HepG2 (cell line): ENCODE data around the gene PIEZO2. TPM values are rescaled to one million over a fixed set of nuclear protein-coding genes. Genes with fewer than 3 reads are reported as not detected.

Source experiments
- ATAC-seq: fragments of 200-7000 bp; cut with Tn5 transposase; 3 replicates; pipeline ENCODE4 v1.9.1; 2020; ENCODE audit warnings: mild to moderate bottlenecking, moderate library complexity
- BruUV-seq: library from RNA; stranded (reverse); fragments of 400-500 nt; replicated peaks from 2 replicates; lab custom pipeline; 2021; lab: Mats Ljungman, UMichigan
- CTCF ChIA-PET: fragments of 300-600 bp; formaldehyde crosslinking; extraction: SDS; loops from one replicate; lab custom pipeline; 2021; ENCODE audit warnings: low total read pairs, inconsistent platforms, low intra/inter-chr PET ratio; lab: Yijun Ruan, JAX
- POLR2A ChIA-PET: fragments of 350-600 bp; sonication (Branson Sonifier 250); formaldehyde crosslinking; loops from one replicate; lab custom pipeline; 2020; ENCODE audit warnings: antibody characterized with exemption, inconsistent platforms; lab: Yijun Ruan, JAX
- DNase-seq: peaks from one replicate; pipeline ENCODE4 v3.0.0-alpha.2; 2015; ENCODE audit warnings: low spot score
- FAIRE-seq: peaks from 3 replicates; lab custom pipeline; 2011; peaks lifted over from hg19 to GRCh38; lab: Jason Lieb, UNC
- H2AFZ ChIP-seq: one replicate; pipeline ENCODE4 v1.6.1; 2011; ENCODE audit warnings: low read length, inconsistent platforms
- H3K27ac ChIP-seq: fragments of 300-600 bp; 3 replicates; pipeline ENCODE4 v1.8.0; 2011; ENCODE audit warnings: mixed run types, mild to moderate bottlenecking, mixed read lengths, low read length, inconsistent platforms; ENCODE audit not compliant: insufficient read depth; ENCODE audit errors: extremely low read length
- H3K27me3 ChIP-seq, 2 experiments: fragments of 200-600 bp in 1 of 2; 2 replicates in 1 of 2; 3 replicates in 1 of 2; pipeline versions ENCODE4 v1.6.0 to v1.8.0; 2011; ENCODE audit warnings: low read length in 2 of 2, mild to moderate bottlenecking in 2 of 2, moderate library complexity in 2 of 2, inconsistent platforms in 1 of 2; ENCODE audit not compliant: insufficient read depth in 2 of 2, control insufficient read depth in 1 of 2
- H3K36me3 ChIP-seq, 2 experiments: fragments of 200-600 bp in 1 of 2; replicated peaks in 1 of 2; 2 replicates in 1 of 2; 3 replicates in 1 of 2; pipeline versions ENCODE4 v1.5.1 to v1.8.0; 2011; ENCODE audit warnings: low read length in 2 of 2, inconsistent platforms in 1 of 2; ENCODE audit not compliant: insufficient read depth in 2 of 2, control insufficient read depth in 1 of 2
- H3K4me1 ChIP-seq: 2 replicates; pipeline ENCODE4 v1.5.1; 2012; ENCODE audit warnings: low read length, inconsistent platforms; ENCODE audit not compliant: insufficient read depth
- H3K4me2 ChIP-seq: 2 replicates; pipeline ENCODE4 v1.6.0; 2011; ENCODE audit warnings: low read depth, low read length, inconsistent platforms
- H3K4me3 ChIP-seq, 3 experiments: fragments of 200-600 bp in 1 of 3; sonication (generic), shearing (Covaris generic) in 1 of 3; replicated peaks in 1 of 3; 2 replicates each; pipeline ENCODE4 v1.5.1; 2011 to 2016; ENCODE audit warnings: low read length in 3 of 3, inconsistent platforms in 2 of 3, low read depth in 2 of 3, mild to moderate bottlenecking in 2 of 3, control low read depth in 1 of 3, mixed read lengths in 1 of 3; ENCODE audit not compliant: insufficient read depth in 1 of 3
- H3K79me2 ChIP-seq: one replicate; pipeline ENCODE4 v1.6.1; 2011; ENCODE audit warnings: low read length, inconsistent platforms; ENCODE audit not compliant: insufficient read depth
- H3K9ac ChIP-seq: 2 replicates; pipeline ENCODE4 v1.6.0; 2011; ENCODE audit warnings: mild to moderate bottlenecking, low read depth, low read length, inconsistent platforms; ENCODE audit not compliant: insufficient read depth
- H3K9me3 ChIP-seq: 2 replicates; pipeline ENCODE4 v1.5.1; 2012; ENCODE audit warnings: mild to moderate bottlenecking, low read length
- H4K20me1 ChIP-seq: 2 replicates; pipeline ENCODE4 v1.6.0; 2011; ENCODE audit warnings: inconsistent platforms, mild to moderate bottlenecking, low read length, moderate library complexity; ENCODE audit not compliant: insufficient read depth
- JUNB ChIP-seq: sonication (generic); formaldehyde crosslinking; IDR thresholded peaks from 2 replicates; pipeline ENCODE4 v1.8.0; 2022; ENCODE audit warnings: missing genetic modification reagents, mild to moderate bottlenecking, borderline replicate concordance
- KAT2B ChIP-seq: fragments of 150-350 bp; IDR thresholded peaks from 2 replicates; pipeline ENCODE4 v1.6.1; 2014; ENCODE audit warnings: low read depth, low read length, borderline replicate concordance
- POLR2A ChIP-seq, 2 experiments: IDR thresholded peaks; 2 replicates each; pipeline ENCODE4 v1.6.1; 2011; ENCODE audit warnings: low read depth in 2 of 2, low read length in 2 of 2, mild to moderate bottlenecking in 1 of 2, moderate library complexity in 1 of 2; ENCODE audit not compliant: insufficient read depth in 1 of 2
- SUZ12 ChIP-seq: fragments of 150-350 bp; IDR thresholded peaks from 2 replicates; pipeline ENCODE4 v1.6.1; 2014; ENCODE audit warnings: low read depth, low read length
- ZBTB38 ChIP-seq: sonication (generic); formaldehyde crosslinking; IDR thresholded peaks from 2 replicates; pipeline ENCODE4 v1.5.1; 2020; ENCODE audit warnings: mild to moderate bottlenecking, missing genetic modification reagents
- ZFYVE20 ChIP-seq: sonication (generic); formaldehyde crosslinking; IDR thresholded peaks from 2 replicates; pipeline ENCODE4 v1.8.0; 2023; ENCODE audit warnings: low read depth, mild to moderate bottlenecking, moderate library complexity, missing genetic modification reagents, borderline replicate concordance
- ZSCAN25 ChIP-seq: sonication (generic); formaldehyde crosslinking; IDR thresholded peaks from 2 replicates; pipeline ENCODE4 v1.8.0; 2022; ENCODE audit warnings: mild to moderate bottlenecking, missing genetic modification reagents
- WGBS: methylation state at CpG from one replicate; pipeline ENCODE4 v1.1.6; 2017; ENCODE audit warnings: low lambda C conversion rate; 5-methylcytosine and 5-hydroxymethylcytosine counted together
- in situ Hi-C: cut with HindIII; loops from 2 replicates; pipeline ENCODE4 v1.10.0; 2017; ENCODE audit warnings: low pct_unique_long_range_greater_than_20kb; ENCODE audit not compliant: extremely low pct_ligation_motif_present
- intact Hi-C: fragments of 100-400 bp; cut with micrococcal nuclease; formaldehyde crosslinking; loops from one replicate; pipeline ENCODE4 v1.10.0; 2022; ENCODE audit not compliant: unreplicated experiment
- polyA plus RNA-seq, 8 experiments: library from polyadenylated mRNA; depleted of rRNA in 3 of 8; stranded (reverse) in 7 of 8; unstranded in 1 of 8; fragments of >200 nt; fragmentation: Illumina TruSeq in 4 of 8; extraction: Trizol in 4 of 8; gene quantifications; 2 replicates each; pipeline versions ENCODE4 v1.2.1 to v1.2.3, GENCODE V29; 2011 to 2016; ENCODE audit warnings: low read depth in 4 of 8, missing spikeins in 1 of 8, mixed read lengths in 1 of 8; ENCODE audit not compliant: insufficient read depth in 1 of 8
- total RNA-seq, 5 experiments: library from RNA; depleted of rRNA; stranded (reverse); fragments of >200 nt; fragmentation: Illumina TruSeq; extraction: Trizol; gene quantifications; 2 replicates each; pipeline ENCODE4 v1.2.3, GENCODE V29; 2016; ENCODE audit warnings: low read depth in 1 of 5
- TF ChIP-seq, protein P1 (sequence below): fragments of 450-650 bp; IDR thresholded peaks from 2 replicates; pipeline ENCODE4 v1.6.1; 2016
- TF ChIP-seq, protein P2 (sequence below): sonication (generic); formaldehyde crosslinking; IDR thresholded peaks from 2 replicates; pipeline ENCODE4 v1.4.0; 2020; ENCODE audit warnings: missing genetic modification reagents, borderline replicate concordance
- TF ChIP-seq, protein P3 (sequence below): fragments of 450-650 bp; IDR thresholded peaks from 2 replicates; pipeline ENCODE4 v1.6.1; 2017; ENCODE audit warnings: mild to moderate bottlenecking
- TF ChIP-seq, protein P4 (sequence below): sonication (generic); formaldehyde crosslinking; IDR thresholded peaks from 2 replicates; pipeline ENCODE4 v1.8.1; 2023; ENCODE audit warnings: mild to moderate bottlenecking, missing genetic modification reagents
- TF ChIP-seq, protein P5 (sequence below), 2 experiments: sonication (generic) in 1 of 2; formaldehyde crosslinking in 1 of 2; IDR thresholded peaks; 2 replicates each; pipeline versions ENCODE4 v1.4.0 to v1.6.1; 2016 to 2020; ENCODE audit warnings: borderline replicate concordance in 1 of 2, low read depth in 1 of 2, mild to moderate bottlenecking in 1 of 2, missing genetic modification reagents in 1 of 2

PIEZO2 gene
- total and polyA plus RNA-seq, 2 of the 13 experiments (the other 11 are each of a cell fraction or from before 2014, with no cell fraction given): 15.2 to 27.2 TPM

DNA sequence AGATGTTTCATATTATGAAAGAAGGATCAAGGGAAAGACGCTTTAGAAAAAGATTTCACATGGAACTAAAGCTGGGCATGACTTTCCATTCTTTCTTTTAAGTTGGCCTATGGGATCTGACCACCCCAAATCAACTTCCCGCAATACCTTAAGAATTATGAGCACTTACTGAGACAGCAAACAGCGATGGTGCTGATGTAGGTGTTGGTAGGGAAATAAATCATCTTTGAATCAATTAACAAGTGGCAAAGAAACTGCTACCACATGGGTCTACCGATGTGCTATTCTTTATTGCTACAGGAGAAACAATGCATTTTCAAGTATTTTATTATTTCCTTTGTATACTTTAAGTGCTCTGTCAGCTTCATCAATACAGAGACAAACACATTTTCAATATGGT is 239.6 kb downstream of the PIEZO2 start:
- in situ Hi-C loops (loop anchor here (10.0 kb wide), 1 partner anchor 55 kb away; no protein-coding TSS in a partner anchor), intact Hi-C loops (no loop called here)
- ATAC-seq: no peak
- H3K9ac ChIP-seq: no peak overlapping the region
- no peak overlapping the region for H3K4me2 ChIP-seq
- DNase-seq: no peak
- H3K79me2 ChIP-seq: no peaks in the 10 kb centered on the region
- no TSS peak for BruUV-seq
- H3K4me1 ChIP-seq: peaks cover 58% of the 10 kb centered on the region
- no peaks in the 10 kb centered on the region for H4K20me1 ChIP-seq
- 94% methylated on average over 4 of the region's 4 CpGs for WGBS
- no peaks in the 10 kb centered on the region for H3K9me3 ChIP-seq
- no peak overlapping the region for H3K4me3 ChIP-seq
- H3K27me3 ChIP-seq: no peaks in the 10 kb centered on the region
- CTCF ChIA-PET: no interaction called here
- no peak overlapping the region for H2AFZ ChIP-seq
- POLR2A ChIA-PET: no interaction called here
- H3K27ac ChIP-seq: no peak overlapping the region
- no peaks in the 10 kb centered on the region; a peak in 1 of 5 replicates for H3K36me3 ChIP-seq
- FAIRE-seq: no peak
- no peak for TF ChIP-seq POLR2A (IDR thresholded peaks at IDR 0.05; ENCODE audit: insufficient read depth in 1 of 2, low read depth in 2 of 2, low read length in 2 of 2)
- TF ChIP-seq, protein P1, sequence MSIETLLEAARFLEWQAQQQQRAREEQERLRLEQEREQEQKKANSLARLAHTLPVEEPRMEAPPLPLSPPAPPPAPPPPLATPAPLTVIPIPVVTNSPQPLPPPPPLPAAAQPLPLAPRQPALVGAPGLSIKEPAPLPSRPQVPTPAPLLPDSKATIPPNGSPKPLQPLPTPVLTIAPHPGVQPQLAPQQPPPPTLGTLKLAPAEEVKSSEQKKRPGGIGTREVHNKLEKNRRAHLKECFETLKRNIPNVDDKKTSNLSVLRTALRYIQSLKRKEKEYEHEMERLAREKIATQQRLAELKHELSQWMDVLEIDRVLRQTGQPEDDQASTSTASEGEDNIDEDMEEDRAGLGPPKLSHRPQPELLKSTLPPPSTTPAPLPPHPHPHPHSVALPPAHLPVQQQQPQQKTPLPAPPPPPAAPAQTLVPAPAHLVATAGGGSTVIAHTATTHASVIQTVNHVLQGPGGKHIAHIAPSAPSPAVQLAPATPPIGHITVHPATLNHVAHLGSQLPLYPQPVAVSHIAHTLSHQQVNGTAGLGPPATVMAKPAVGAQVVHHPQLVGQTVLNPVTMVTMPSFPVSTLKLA: no peak
- TF ChIP-seq KAT2B: no peak
- TF ChIP-seq ZSCAN25 (CRISPR knock-in tag): no peak
- TF ChIP-seq, protein P2, sequence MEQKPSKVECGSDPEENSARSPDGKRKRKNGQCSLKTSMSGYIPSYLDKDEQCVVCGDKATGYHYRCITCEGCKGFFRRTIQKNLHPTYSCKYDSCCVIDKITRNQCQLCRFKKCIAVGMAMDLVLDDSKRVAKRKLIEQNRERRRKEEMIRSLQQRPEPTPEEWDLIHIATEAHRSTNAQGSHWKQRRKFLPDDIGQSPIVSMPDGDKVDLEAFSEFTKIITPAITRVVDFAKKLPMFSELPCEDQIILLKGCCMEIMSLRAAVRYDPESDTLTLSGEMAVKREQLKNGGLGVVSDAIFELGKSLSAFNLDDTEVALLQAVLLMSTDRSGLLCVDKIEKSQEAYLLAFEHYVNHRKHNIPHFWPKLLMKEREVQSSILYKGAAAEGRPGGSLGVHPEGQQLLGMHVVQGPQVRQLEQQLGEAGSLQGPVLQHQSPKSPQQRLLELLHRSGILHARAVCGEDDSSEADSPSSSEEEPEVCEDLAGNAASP: no peak
- no peak for TF ChIP-seq SUZ12
- TF ChIP-seq, protein P3, sequence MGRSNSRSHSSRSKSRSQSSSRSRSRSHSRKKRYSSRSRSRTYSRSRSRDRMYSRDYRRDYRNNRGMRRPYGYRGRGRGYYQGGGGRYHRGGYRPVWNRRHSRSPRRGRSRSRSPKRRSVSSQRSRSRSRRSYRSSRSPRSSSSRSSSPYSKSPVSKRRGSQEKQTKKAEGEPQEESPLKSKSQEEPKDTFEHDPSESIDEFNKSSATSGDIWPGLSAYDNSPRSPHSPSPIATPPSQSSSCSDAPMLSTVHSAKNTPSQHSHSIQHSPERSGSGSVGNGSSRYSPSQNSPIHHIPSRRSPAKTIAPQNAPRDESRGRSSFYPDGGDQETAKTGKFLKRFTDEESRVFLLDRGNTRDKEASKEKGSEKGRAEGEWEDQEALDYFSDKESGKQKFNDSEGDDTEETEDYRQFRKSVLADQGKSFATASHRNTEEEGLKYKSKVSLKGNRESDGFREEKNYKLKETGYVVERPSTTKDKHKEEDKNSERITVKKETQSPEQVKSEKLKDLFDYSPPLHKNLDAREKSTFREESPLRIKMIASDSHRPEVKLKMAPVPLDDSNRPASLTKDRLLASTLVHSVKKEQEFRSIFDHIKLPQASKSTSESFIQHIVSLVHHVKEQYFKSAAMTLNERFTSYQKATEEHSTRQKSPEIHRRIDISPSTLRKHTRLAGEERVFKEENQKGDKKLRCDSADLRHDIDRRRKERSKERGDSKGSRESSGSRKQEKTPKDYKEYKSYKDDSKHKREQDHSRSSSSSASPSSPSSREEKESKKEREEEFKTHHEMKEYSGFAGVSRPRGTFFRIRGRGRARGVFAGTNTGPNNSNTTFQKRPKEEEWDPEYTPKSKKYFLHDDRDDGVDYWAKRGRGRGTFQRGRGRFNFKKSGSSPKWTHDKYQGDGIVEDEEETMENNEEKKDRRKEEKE: no peak
- TF ChIP-seq ZBTB38: no peak
- TF ChIP-seq, protein P4, sequence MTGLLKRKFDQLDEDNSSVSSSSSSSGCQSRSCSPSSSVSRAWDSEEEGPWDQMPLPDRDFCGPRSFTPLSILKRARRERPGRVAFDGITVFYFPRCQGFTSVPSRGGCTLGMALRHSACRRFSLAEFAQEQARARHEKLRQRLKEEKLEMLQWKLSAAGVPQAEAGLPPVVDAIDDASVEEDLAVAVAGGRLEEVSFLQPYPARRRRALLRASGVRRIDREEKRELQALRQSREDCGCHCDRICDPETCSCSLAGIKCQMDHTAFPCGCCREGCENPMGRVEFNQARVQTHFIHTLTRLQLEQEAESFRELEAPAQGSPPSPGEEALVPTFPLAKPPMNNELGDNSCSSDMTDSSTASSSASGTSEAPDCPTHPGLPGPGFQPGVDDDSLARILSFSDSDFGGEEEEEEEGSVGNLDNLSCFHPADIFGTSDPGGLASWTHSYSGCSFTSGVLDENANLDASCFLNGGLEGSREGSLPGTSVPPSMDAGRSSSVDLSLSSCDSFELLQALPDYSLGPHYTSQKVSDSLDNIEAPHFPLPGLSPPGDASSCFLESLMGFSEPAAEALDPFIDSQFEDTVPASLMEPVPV: no peak
- TF ChIP-seq, protein P5, sequence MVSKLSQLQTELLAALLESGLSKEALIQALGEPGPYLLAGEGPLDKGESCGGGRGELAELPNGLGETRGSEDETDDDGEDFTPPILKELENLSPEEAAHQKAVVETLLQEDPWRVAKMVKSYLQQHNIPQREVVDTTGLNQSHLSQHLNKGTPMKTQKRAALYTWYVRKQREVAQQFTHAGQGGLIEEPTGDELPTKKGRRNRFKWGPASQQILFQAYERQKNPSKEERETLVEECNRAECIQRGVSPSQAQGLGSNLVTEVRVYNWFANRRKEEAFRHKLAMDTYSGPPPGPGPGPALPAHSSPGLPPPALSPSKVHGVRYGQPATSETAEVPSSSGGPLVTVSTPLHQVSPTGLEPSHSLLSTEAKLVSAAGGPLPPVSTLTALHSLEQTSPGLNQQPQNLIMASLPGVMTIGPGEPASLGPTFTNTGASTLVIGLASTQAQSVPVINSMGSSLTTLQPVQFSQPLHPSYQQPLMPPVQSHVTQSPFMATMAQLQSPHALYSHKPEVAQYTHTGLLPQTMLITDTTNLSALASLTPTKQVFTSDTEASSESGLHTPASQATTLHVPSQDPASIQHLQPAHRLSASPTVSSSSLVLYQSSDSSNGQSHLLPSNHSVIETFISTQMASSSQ (IDR thresholded peaks at IDR 0.05; ENCODE audit: low read depth): no peak
- TF ChIP-seq, protein P5 (CRISPR knock-in tag; IDR thresholded peaks at IDR 0.05; ENCODE audit: borderline replicate concordance): no peak
- no peak for TF ChIP-seq JUNB (CRISPR knock-in tag)
- TF ChIP-seq ZFYVE20 (CRISPR knock-in tag): no peak
